ENCODE measurements around the gene ATG16L1. TPM values are rescaled to one million over a fixed set of nuclear protein-coding genes. Genes with fewer than 3 reads are reported as not detected.

Gene ATG16L1
- total and polyA plus RNA-seq, 10 of the 15 experiments (the other 5 are each of a cell fraction or from before 2014, with no cell fraction given): 5.2 to 26.6 (median 15.6) TPM

- in situ Hi-C loops (cut with MboI): no loop called here
- CTCF ChIA-PET: interaction anchor here (1.7 kb wide), 2 partner anchors 207 to 231 kb away, joined by 4 to 5 read pairs; no protein-coding TSS in a partner anchor
- Histone ChIP-seq H3K79me2 (ENCODE audit: control insufficient read depth, insufficient read depth, low read length) (peaks cover 28% of the 10 kb centered on the region), H3K4me2 (ENCODE audit: control insufficient read depth, insufficient read depth) (no peak overlapping the region), H4K20me1 (ENCODE audit: control insufficient read depth, insufficient read depth) (no peaks in the 10 kb centered on the region), H2AFZ (ENCODE audit: control insufficient read depth, low read depth, low read length) (no peak overlapping the region), H3K9me3 (replicated peaks; ENCODE audit: control insufficient read depth, insufficient read depth, low read length) (no peaks in the 10 kb centered on the region), H3K9ac (ENCODE audit: control insufficient read depth, insufficient read depth, low read length) (no peak overlapping the region), H3K27me3 (replicated peaks in 1 of 2; ENCODE audit: control insufficient read depth in 2 of 2, insufficient read depth in 2 of 2, low read length in 1 of 2) (no peaks in the 10 kb centered on the region), H3K36me3 (ENCODE audit: control insufficient read depth in 2 of 2, insufficient read depth in 2 of 2, low read length in 1 of 2) (peaks cover 24 to 44% of the 10 kb centered on the region in 2 experiments), H3K4me3 (no peak overlapping the region), H3K27ac (ENCODE audit: control insufficient read depth, insufficient read depth) (no peak overlapping the region), H3K4me1 (ENCODE audit: control insufficient read depth, insufficient read depth, low read length) (peaks cover 33% of the 10 kb centered on the region)
- RAD21 ChIA-PET (ENCODE audit: unreplicated experiment): no interaction called here
- DNase-seq (ENCODE audit: low read depth, low spot score) (no peak), FAIRE-seq (no peak), ATAC-seq (no peak)
- intact Hi-C loops (cut with micrococcal nuclease; ENCODE audit: unreplicated experiment): no loop called here
- SMC1A ChIA-PET (ENCODE audit: uncharacterized antibody, unreplicated experiment): interaction anchor here (0.9 to 1.2 kb wide), 3 partner anchors 8 to 243 kb away, joined by 3 to 7 read pairs (median 5); partner anchors contain the start of gene ATG16L1
- POLR2A ChIA-PET: no interaction called here
- BruUV-seq (replicated peaks): no TSS peak
- 90% methylated on average over 5 of the region's 5 CpGs for WGBS (ENCODE audit: insufficient coverage, insufficient replicate concordance, low lambda C conversion rate, missing lambda C conversion rate)
- TF ChIP-seq RCOR1 (conservative IDR thresholded peaks at IDR 0.05; ENCODE audit: low read depth, low read length) (no peak), SKIL (IDR thresholded peaks at IDR 0.05; ENCODE audit: low read depth, poor library complexity, severe bottlenecking) (no peak), ZNF622 (IDR thresholded peaks at IDR 0.05) (no peak), NR2C2 (IDR thresholded peaks at IDR 0.05; ENCODE audit: borderline replicate concordance, control insufficient read depth, insufficient read length, low read depth) (no peak), POLR2AphosphoS5 (IDR thresholded peaks at IDR 0.05; ENCODE audit: low read length) (no peak), EED (IDR thresholded peaks at IDR 0.05; ENCODE audit: low read depth) (no peak), ETV6 (conservative IDR thresholded peaks at IDR 0.05 in 1 of 2, IDR thresholded peaks at IDR 0.05 in 1 of 2; ENCODE audit: borderline replicate concordance in 1 of 2, low read depth in 1 of 2) (no peak), SMAD5 (IDR thresholded peaks at IDR 0.05; ENCODE audit: low read depth) (no peak), RFX5 (IDR thresholded peaks at IDR 0.05; ENCODE audit: low read depth, low read length) (no peak), ELK1 (IDR thresholded peaks at IDR 0.05; ENCODE audit: low read depth, low read length) (no peak), ZNF274 (IDR thresholded peaks at IDR 0.05; ENCODE audit: insufficient read depth, insufficient read length) (no peak), BCL3 (IDR thresholded peaks at IDR 0.05; ENCODE audit: borderline replicate concordance, insufficient read depth, low read depth, low read length, poor library complexity, severe bottlenecking) (no peak), BRCA1 (IDR thresholded peaks at IDR 0.05; ENCODE audit: low read depth, low read length) (no peak), BCLAF1 (IDR thresholded peaks at IDR 0.05) (no peak), KLF5 (IDR thresholded peaks at IDR 0.05; ENCODE audit: partially characterized antibody) (no peak), USF2 (IDR thresholded peaks at IDR 0.05; ENCODE audit: borderline replicate concordance, low read depth, low read length) (no peak)
Observed at GRCh38 chr2:233260661-233261060, 9.2 kb downstream of the ATG16L1 start.
